GM12864 (cell line): Measurements from ENCODE around the gene GIMAP5.

ENCODE experiments used
- DNase-seq: peaks from one replicate; pipeline ENCODE4 v3.0.0-alpha.2; 2011; ENCODE audit warnings: low read depth
- H3K4me3 ChIP-seq: 2 replicates; pipeline ENCODE4 v1.5.1; 2011; ENCODE audit warnings: mild to moderate bottlenecking, low read depth, low read length, control low read depth
- CTCF ChIP-seq: IDR thresholded peaks from 2 replicates; pipeline ENCODE4 v1.5.1; 2011; ENCODE audit warnings: low read depth, mild to moderate bottlenecking, moderate library complexity, low read length, control low read depth, inconsistent platforms; ENCODE audit errors: missing control alignments

Gene GIMAP5

GRCh38 chr7:150753239-150753638 is 16.0 kb downstream of the GIMAP5 start:
- no peak for TF ChIP-seq CTCF
- DNase-seq: no peak
- no peak overlapping the region for H3K4me3 ChIP-seq

GRCh38 chr7:150753826-150754603 is 16.8 kb downstream of the GIMAP5 start:
- DNase-seq: no peak
- H3K4me3 ChIP-seq: no peak overlapping the region
- peak; percentile 56 for TF ChIP-seq CTCF

- no peak overlapping the region for H3K4me3 ChIP-seq
- DNase-seq: no peak
- no peak for TF ChIP-seq CTCF
These were observed 17.7 kb downstream of the GIMAP5 start for GRCh38 chr7:150754951-150755350.

- TF ChIP-seq CTCF: no peak
- no peak overlapping the region for H3K4me3 ChIP-seq
- peak; percentile 55 for DNase-seq
These were observed 18.4 kb downstream of the GIMAP5 start for GRCh38 chr7:150755473-150756099.

- TF ChIP-seq CTCF: no peak
- H3K4me3 ChIP-seq: no peak overlapping the region
- DNase-seq: no peak
These were observed 18.9 kb downstream of the GIMAP5 start for GRCh38 chr7:150756166-150756565.

- no peak for DNase-seq
- TF ChIP-seq CTCF: peak; percentile 47
- no peak overlapping the region for H3K4me3 ChIP-seq
These were observed 19.6 kb downstream of the GIMAP5 start for GRCh38 chr7:150756858-150757257.
